K562 (cell line): ENCODE data around the gene CELA1. TPM values are rescaled to one million over a fixed set of nuclear protein-coding genes. Genes with fewer than 3 reads are reported as not detected.

Experiments
- ATAC-seq: fragments of 200-7000 bp; cut with Tn5 transposase; 3 replicates; pipeline ENCODE4 v1.9.1; 2020; ENCODE audit warnings: moderate library complexity
- BruUV-seq: library from RNA; stranded (reverse); fragments of 400-500 nt; replicated peaks from 2 replicates; lab custom pipeline; 2021; lab: Mats Ljungman, UMichigan
- CTCF ChIA-PET: fragments of 300-600 bp; formaldehyde crosslinking; extraction: SDS; loops from one replicate; lab custom pipeline; 2021; ENCODE audit warnings: low intra/inter-chr PET ratio; lab: Yijun Ruan, JAX
- POLR2A ChIA-PET: fragments of 300-600, 350-650 bp; sonication (Branson Sonifier 250); formaldehyde crosslinking; extraction: SDS; loops from one replicate; lab custom pipeline; 2021; ENCODE audit warnings: antibody characterized with exemption, inconsistent platforms; lab: Yijun Ruan, JAX
- DNase-seq, 4 experiments: peaks; one replicate each; pipeline versions ENCODE4 v3.0.0 to v3.0.0-alpha.2; 2011 to 2018; ENCODE audit warnings: low spot score in 3 of 4, mixed read lengths in 3 of 4; ENCODE audit errors: extremely low read depth in 1 of 4
- FAIRE-seq: peaks from 2 replicates; lab custom pipeline; 2011; peaks lifted over from hg19 to GRCh38; lab: Jason Lieb, UNC
- H2AFZ ChIP-seq: 2 replicates; pipeline ENCODE4 v1.6.0; 2011; ENCODE audit warnings: low read depth, low read length, control low read depth, inconsistent platforms
- H3K27ac ChIP-seq: fragments of 200-600 bp; 3 replicates; pipeline ENCODE4 v1.8.0; 2011; ENCODE audit warnings: low read depth, mild to moderate bottlenecking, control low read depth, inconsistent platforms, low read length, moderate library complexity, mixed read lengths; ENCODE audit errors: extremely low read depth
- H3K27me3 ChIP-seq, 2 experiments: fragments of 300-600 bp in 1 of 2; 2 replicates in 1 of 2; 3 replicates in 1 of 2; pipeline versions ENCODE4 v1.6.0 to v1.8.0; 2011; ENCODE audit warnings: inconsistent platforms in 2 of 2, low read length in 2 of 2, mild to moderate bottlenecking in 1 of 2, mixed read lengths in 1 of 2, moderate library complexity in 1 of 2; ENCODE audit not compliant: control insufficient read depth in 2 of 2, insufficient read depth in 2 of 2
- H3K36me3 ChIP-seq: fragments of 300-600 bp; 3 replicates; pipeline ENCODE4 v1.8.0; 2011; ENCODE audit warnings: mild to moderate bottlenecking, low read length, inconsistent platforms; ENCODE audit not compliant: control insufficient read depth, insufficient read depth
- H3K4me1 ChIP-seq, 2 experiments: fragments of 200-600 bp in 1 of 2; replicated peaks in 1 of 2; 2 replicates in 1 of 2; 3 replicates in 1 of 2; pipeline versions ENCODE4 v1.5.1 to v1.8.0; 2011; ENCODE audit warnings: inconsistent platforms in 2 of 2, low read length in 2 of 2, mild to moderate bottlenecking in 1 of 2, mixed read lengths in 1 of 2, moderate library complexity in 1 of 2; ENCODE audit not compliant: control insufficient read depth in 2 of 2, insufficient read depth in 2 of 2
- H3K4me2 ChIP-seq: 2 replicates; pipeline ENCODE4 v1.6.1; 2011; ENCODE audit warnings: low read length, control low read depth, inconsistent platforms, mixed read lengths; ENCODE audit not compliant: insufficient read depth
- H3K4me3 ChIP-seq: fragments of 200-600 bp; sonication (generic), shearing (Covaris generic); 2 replicates; pipeline ENCODE4 v1.5.1; 2016; ENCODE audit warnings: control low read depth, inconsistent platforms
- H3K79me2 ChIP-seq: fragments of 200-600 bp; 3 replicates; pipeline ENCODE4 v1.8.0; 2011; ENCODE audit warnings: low read length, inconsistent platforms; ENCODE audit not compliant: control insufficient read depth, insufficient read depth
- H3K9ac ChIP-seq, 2 experiments: 2 replicates each; pipeline versions ENCODE4 v1.6.0 to v1.6.1; 2011; ENCODE audit warnings: low read depth in 2 of 2, low read length in 2 of 2, control low read depth in 1 of 2, inconsistent platforms in 1 of 2, mild to moderate bottlenecking in 1 of 2, mixed read lengths in 1 of 2; ENCODE audit not compliant: insufficient read depth in 1 of 2
- H3K9me1 ChIP-seq: one replicate; pipeline ENCODE4 v1.6.0; 2011; ENCODE audit warnings: inconsistent platforms, mild to moderate bottlenecking, low read length, moderate library complexity; ENCODE audit not compliant: control insufficient read depth, insufficient read depth
- H3K9me3 ChIP-seq: replicated peaks from 2 replicates; pipeline ENCODE4 v1.5.1; 2011; ENCODE audit warnings: low read depth, low read length, inconsistent platforms; ENCODE audit not compliant: control insufficient read depth, insufficient read depth
- H4K20me1 ChIP-seq: replicated peaks from 2 replicates; pipeline ENCODE4 v1.6.1; 2011; ENCODE audit warnings: low read length, inconsistent platforms, mixed read lengths; ENCODE audit not compliant: control insufficient read depth, insufficient read depth
- ATF1 ChIP-seq, 2 experiments: fragments of 450-650 bp in 1 of 2; IDR thresholded peaks; 2 replicates each; pipeline ENCODE4 v1.6.1; 2016; ENCODE audit warnings: missing compliant biosample characterization in 1 of 2, missing genetic modification characterization in 1 of 2
- BCL6 ChIP-seq: fragments of 250-450 bp; sonication (Bioruptor Pico); IDR thresholded peaks from 2 replicates; pipeline ENCODE4 v1.4.0; 2020
- CBFB ChIP-seq: sonication (generic); formaldehyde crosslinking; IDR thresholded peaks from 2 replicates; pipeline ENCODE4 v1.4.0; 2020; ENCODE audit warnings: mild to moderate bottlenecking, missing genetic modification reagents
- IRF9 ChIP-seq: fragments of 450-650 bp; IDR thresholded peaks from 2 replicates; pipeline ENCODE4 v1.6.1; 2016; ENCODE audit warnings: missing biosample characterization, missing genetic modification characterization
- JUNB ChIP-seq: fragments of 450-650 bp; formaldehyde crosslinking; conservative IDR thresholded peaks from 2 replicates; pipeline ENCODE4 v1.4.0; 2020; ENCODE audit warnings: mild to moderate bottlenecking
- JUND ChIP-seq, 2 experiments: IDR thresholded peaks; 2 replicates in 1 of 2; 3 replicates in 1 of 2; pipeline ENCODE4 v1.6.1; 2011; ENCODE audit warnings: borderline replicate concordance in 2 of 2, low read depth in 2 of 2, low read length in 2 of 2, improper control_type of control experiment in 1 of 2, missing biosample characterization in 1 of 2, missing genetic modification characterization in 1 of 2, missing genetic modification reagents in 1 of 2
- MAFK ChIP-seq: IDR thresholded peaks from 2 replicates; pipeline ENCODE4 v1.6.1; 2011; ENCODE audit warnings: low read length, improper control_type of control experiment
- PML ChIP-seq: IDR thresholded peaks from 2 replicates; pipeline ENCODE4 v1.6.1; 2012; ENCODE audit warnings: low read length, inconsistent platforms
- POU5F1 ChIP-seq: fragments of 150-350 bp; IDR thresholded peaks from 2 replicates; pipeline ENCODE4 v1.6.1; 2014; ENCODE audit warnings: borderline replicate concordance, low read length, low read depth, mild to moderate bottlenecking; ENCODE audit not compliant: partially characterized antibody
- RAD51 ChIP-seq: fragments of 450-650 bp; IDR thresholded peaks from 2 replicates; pipeline ENCODE4 v1.7.1; 2016; ENCODE audit warnings: low read depth, mild to moderate bottlenecking, borderline replicate concordance
- SMAD1 ChIP-seq: fragments of 150-350 bp; IDR thresholded peaks from 2 replicates; pipeline ENCODE4 v1.6.1; 2014; ENCODE audit warnings: low read length, low read depth; ENCODE audit not compliant: partially characterized antibody
- TAF7 ChIP-seq: fragments of 450-650 bp; IDR thresholded peaks from 2 replicates; pipeline ENCODE4 v1.6.1; 2016; ENCODE audit warnings: missing genetic modification characterization, missing compliant biosample characterization
- TAF9B ChIP-seq: fragments of 450-650 bp; IDR thresholded peaks from 2 replicates; pipeline ENCODE4 v1.6.1; 2018; ENCODE audit warnings: mild to moderate bottlenecking; ENCODE audit not compliant: partially characterized antibody
- TEAD2 ChIP-seq: fragments of 450-650 bp; IDR thresholded peaks from 2 replicates; pipeline ENCODE4 v1.6.1; 2016; ENCODE audit warnings: missing genetic modification characterization, control low read depth, missing compliant biosample characterization
- TGIF2 ChIP-seq: sonication (generic); formaldehyde crosslinking; IDR thresholded peaks from 2 replicates; pipeline ENCODE4 v1.8.1; 2022; ENCODE audit warnings: mild to moderate bottlenecking, missing genetic modification reagents, moderate library complexity
- ZBTB7A ChIP-seq: IDR thresholded peaks from 2 replicates; pipeline ENCODE4 v1.6.1; 2011; ENCODE audit warnings: low read depth, mild to moderate bottlenecking, low read length, moderate library complexity, borderline replicate concordance; ENCODE audit not compliant: control insufficient read depth
- ZC3H11A ChIP-seq: IDR thresholded peaks from 2 replicates; pipeline ENCODE4 v1.6.1; 2012; ENCODE audit warnings: low read depth, low read length, improper control_type of control experiment
- ZNF212 ChIP-seq: fragments of 450-650 bp; formaldehyde crosslinking; IDR thresholded peaks from 2 replicates; pipeline ENCODE4 v1.4.0; 2020; ENCODE audit warnings: mild to moderate bottlenecking
- WGBS: fragments of 100-300 bp; shearing (Covaris generic); methylation state at CpG from one replicate; pipeline ENCODE4 v1.1.6; 2016; ENCODE audit warnings: low coverage, mixed read lengths; ENCODE audit not compliant: insufficient coverage; ENCODE audit errors: missing lambda C conversion rate; 5-methylcytosine and 5-hydroxymethylcytosine counted together
- in situ Hi-C: fragments of 300-500 bp; cut with MboI; formaldehyde crosslinking; loops from 4 replicates; pipeline ENCODE4 v1.15.0; 2018; ENCODE audit warnings: inconsistent platforms, mixed read lengths
- intact Hi-C: fragments of 100-400 bp; cut with micrococcal nuclease; formaldehyde crosslinking; loops from 2 replicates; pipeline ENCODE4 v1.14.2; 2022
- polyA plus RNA-seq, 8 experiments: library from polyadenylated mRNA; depleted of rRNA in 4 of 8; stranded (reverse) in 5 of 8; unstranded in 3 of 8; fragments of >200 nt; fragmentation: Nextera tagmentation in 2 of 8; fragmentation: Illumina TruSeq in 1 of 8; extraction: Ambion mirVana in 2 of 8; extraction: Trizol in 1 of 8; gene quantifications; 2 replicates each; pipeline versions ENCODE4 v1.2.1 to v1.2.3, GENCODE V29; 2011 to 2014; ENCODE audit warnings: inconsistent platforms in 1 of 8, missing spikeins in 1 of 8
- total RNA-seq, 7 experiments: library from RNA; depleted of rRNA in 6 of 7; stranded (reverse); fragments of >200 nt in 6 of 7; fragmentation: Illumina TruSeq in 2 of 7; extraction: Trizol in 2 of 7; gene quantifications; 2 replicates each; pipeline versions ENCODE4 v1.2.1 to v1.2.3, GENCODE V29; 2011 to 2021; ENCODE audit warnings: low replicate concordance in 1 of 7

The CELA1 gene
- total and polyA plus RNA-seq, 9 of the 15 experiments (the other 6 are each of a cell fraction or from before 2014, with no cell fraction given) = 0.06 to 0.27 (median 0.22) TPM; not detected in 6

GRCh38 chr12:51379571-51379970 lies 33.1 kb upstream of the CELA1 start:
- Histone ChIP-seq H3K4me2 (no peak overlapping the region), H3K27ac (no peak overlapping the region), H4K20me1 (no peaks in the 10 kb centered on the region; the same call in 1 of the 2 replicates), H3K4me3 (no peak overlapping the region), H2AFZ (no peak overlapping the region), H3K4me1 (peaks cover 3% of the 10 kb centered on the region in 2 experiments; a peak in 2 of 5 replicates), H3K9me1 (no peaks in the 10 kb centered on the region)
- no TSS peak for BruUV-seq
- WGBS = 55% methylated on average over 10 of the region's 11 CpGs
- ATAC-seq (no peak), DNase-seq (no peak)
- intact Hi-C loops (no loop called here), in situ Hi-C loops (no loop called here)
- CTCF ChIA-PET = no interaction called here
- no peak for TF ChIP-seq TEAD2 (tag)
- TF ChIP-seq ATF1 (CRISPR knock-in tag; IDR thresholded peaks at IDR 0.05) = no peak
- TF ChIP-seq ATF1 (tag; IDR thresholded peaks at IDR 0.05) = no peak
- TF ChIP-seq ZNF212 (CRISPR knock-in tag) = no peak
- TF ChIP-seq RAD51 = no peak
- no peak for TF ChIP-seq JUNB
- no peak for TF ChIP-seq SMAD1
- TF ChIP-seq POU5F1 = no peak
- TF ChIP-seq CBFB (CRISPR knock-in tag) = no peak
- no peak for TF ChIP-seq ZBTB7A
- no peak for TF ChIP-seq TAF7 (tag)
- TF ChIP-seq MAFK = no peak
- no peak for TF ChIP-seq ZC3H11A
- no peak for TF ChIP-seq IRF9 (tag)
- no peak for TF ChIP-seq JUND (IDR thresholded peaks at IDR 0.05; ENCODE audit: borderline replicate concordance, low read depth, low read length)
- no peak for TF ChIP-seq JUND (tag; IDR thresholded peaks at IDR 0.05; ENCODE audit: borderline replicate concordance, low read depth, low read length)
- no peak for TF ChIP-seq PML
- no peak for TF ChIP-seq BCL6
- no peak for TF ChIP-seq TGIF2 (CRISPR knock-in tag)
- no peak for TF ChIP-seq TAF9B
- TF ChIP-seq, all 486 proteins: peak for 0
- no peak for FAIRE-seq
- Histone ChIP-seq H3K79me2 (no peaks in the 10 kb centered on the region), H3K27me3 (no peaks in the 10 kb centered on the region), H3K9ac (no peak overlapping the region), H3K36me3 (no peaks in the 10 kb centered on the region), H3K9me3 (no peaks in the 10 kb centered on the region)
- POLR2A ChIA-PET = interaction anchor here (1.8 kb wide), 1 partner anchor 9 kb away, joined by 7 read pairs; no protein-coding TSS in a partner anchor
